Measurements from ENCODE around the gene TEX50. TPM values are rescaled to one million over a fixed set of nuclear protein-coding genes. Genes with fewer than 3 reads are reported as not detected.

Gene TEX50
- total and polyA plus RNA-seq, 2 of the 8 experiments (the other 6 are each of a cell fraction or from before 2014, with no cell fraction given) = not detected

- Histone ChIP-seq H2AK5ac (ENCODE audit: low read depth, low read length) (no peak overlapping the region), H3K9ac (replicated peaks in 1 of 4; ENCODE audit: extremely low read depth in 1 of 4, low read depth in 3 of 4, low read length in 3 of 4) (peak overlapping the region; percentile 79 to 98 (median 93)), H3K9me3 (ENCODE audit: insufficient read depth in 2 of 2, low read depth in 1 of 2, low read length in 1 of 2) (no peaks in the 10 kb centered on the region), H3K4ac (replicated peaks; ENCODE audit: insufficient read length, low read depth, low read length) (no peak overlapping the region), H4K91ac (replicated peaks; ENCODE audit: insufficient read length, low read length) (no peak overlapping the region), H2BK12ac (ENCODE audit: low read depth, low read length) (no peak overlapping the region), H3K4me1 (replicated peaks in 1 of 4; ENCODE audit: control insufficient read depth in 3 of 4, insufficient read depth in 4 of 4, low read length in 3 of 4) (peaks cover 0 to 2% (median under 1%) of the 10 kb centered on the region in 4 experiments; a peak in 4 of 7 replicates), H3K79me2 (ENCODE audit: control insufficient read depth in 1 of 2, insufficient read depth in 2 of 2, low read length in 2 of 2) (peaks cover 0 to 45% of the 10 kb centered on the region in 2 experiments; a peak in 2 of 4 replicates), H4K8ac (ENCODE audit: extremely low read depth, insufficient read depth, low read length) (no peak overlapping the region), H3K36me3 (ENCODE audit: control insufficient read depth in 2 of 4, insufficient read depth in 4 of 4, low read length in 3 of 4) (peaks cover 0 to 15% (median 2%) of the 10 kb centered on the region in 4 experiments; a peak in 5 of 8 replicates), H3K4me3 (ENCODE audit: extremely low read depth in 1 of 4, insufficient read depth in 2 of 4, low read depth in 3 of 4, low read length in 4 of 4) (peak overlapping the region; percentile 11 to 61 (median 36); a peak in 6 of 8 replicates), H4K5ac (ENCODE audit: insufficient read length, low read depth, low read length) (no peak overlapping the region), H2BK15ac (ENCODE audit: low read length) (no peak overlapping the region), H3K23ac (ENCODE audit: insufficient read length) (no peak overlapping the region), H3K23me2 (ENCODE audit: low read depth, low read length) (no peaks in the 10 kb centered on the region; the same call in 1 of the 2 replicates), H4K20me1 (replicated peaks in 1 of 2; ENCODE audit: control insufficient read depth in 1 of 2, insufficient read depth in 2 of 2, low read length in 2 of 2) (no peaks in the 10 kb centered on the region), H2BK120ac (replicated peaks; ENCODE audit: low read depth, low read length) (no peak overlapping the region), H2AFZ (ENCODE audit: low read length) (no peak overlapping the region), H2BK20ac (ENCODE audit: low read length) (no peak overlapping the region), H3K18ac (ENCODE audit: extremely low read depth, low read length) (no peak overlapping the region), H3K4me2 (ENCODE audit: insufficient read depth in 1 of 2, low read depth in 2 of 2, low read length in 2 of 2) (peak overlapping the region; percentile 48 to 73; a peak in 3 of 4 replicates), H3K79me1 (ENCODE audit: low read depth, low read length) (no peaks in the 10 kb centered on the region), H3K56ac (replicated peaks; ENCODE audit: insufficient read length, low read depth, low read length) (no peak overlapping the region), H3K27ac (ENCODE audit: low read depth, low read length) (peak overlapping the region; percentile 17; the same call in 1 of the 2 replicates), H3K14ac (ENCODE audit: insufficient read length) (no peak overlapping the region), H2BK5ac (ENCODE audit: low read depth, low read length) (no peak overlapping the region), H3K27me3 (replicated peaks in 1 of 4; ENCODE audit: control insufficient read depth in 3 of 4, extremely low read depth in 1 of 4, insufficient read depth in 3 of 4, low read length in 3 of 4) (no peaks in the 10 kb centered on the region)
- CTCF ChIA-PET (ENCODE audit: partially characterized antibody) = interaction anchor here (1.0 to 2.4 kb wide), 3 partner anchors 175 to 209 kb away, joined by 3 to 6 read pairs (median 6); no protein-coding TSS in a partner anchor
- no peak for FAIRE-seq
- no peak for DNase-seq (ENCODE audit: low read depth in 1 of 2, low spot score in 2 of 2)
- WGBS, 2 experiments (ENCODE audit: extremely low coverage in 1 of 2, insufficient coverage in 1 of 2, insufficient read length in 1 of 2, insufficient replicate concordance in 2 of 2, low coverage in 1 of 2, low lambda C conversion rate in 2 of 2, missing lambda C conversion rate in 1 of 2) = 70% methylated on average over 2 of the region's 2 CpGs; no CpG with 5 or more reads in 1 of the 2 experiments
- POLR2A ChIA-PET (ENCODE audit: partially characterized antibody) = interaction anchor here (0.6 to 4.7 kb wide), 12 partner anchors 9 to 383 kb away, joined by 3 to 23 read pairs (median 4); partner anchors contain the start of genes GAS5, PRDX6, RC3H1 and ZBTB37
- peak; percentile 13 for TF ChIP-seq TAF7 (optimal IDR thresholded peaks at IDR 0.05; ENCODE audit: borderline replicate concordance, low read depth, low read length)
- TF ChIP-seq SP4 (IDR thresholded peaks at IDR 0.05; ENCODE audit: low read length) = no peak
- TF ChIP-seq POLR2AphosphoS5 (IDR thresholded peaks at IDR 0.05; ENCODE audit: low read depth, low read length) = peak; percentile 85
- TF ChIP-seq POLR2A (IDR thresholded peaks at IDR 0.05; ENCODE audit: control extremely low read depth in 1 of 2, low read depth in 2 of 2, low read length in 2 of 2) = peak; percentile 56 to 87
Measured at GRCh38 chr1:173639102-173639501, 4.0 kb downstream of the TEX50 start.

Data from H1 (cell line).